Stimulated activated naive B cell treated with anti-CD40 and anti-IgM and Interleukin-4, amounts not matched to agents 10 μg/mL and 1 μg/mL and 100 μg/mL, for 72 hours (primary cell): ENCODE measurements around the gene KCTD1.

Experiments used
- ATAC-seq, 2 donors: fragments of 150-1000 bp; cut with Tn5 transposase; replicated peaks; 2 replicates each; pipeline ENCODE4 v1.10.0; 2021; ENCODE audit warnings: moderate library complexity in 1 of 2
- DNase-seq: peaks from one replicate; pipeline ENCODE4 v3.0.0; 2021
- H3K27ac Mint-ChIP-seq: one replicate; pipeline ENCODE4 v1.8.0; 2022; ENCODE audit warnings: mild to moderate bottlenecking, mixed read lengths
- H3K27me3 Mint-ChIP-seq, 2 donors: one replicate each; pipeline ENCODE4 v1.8.0; 2022; ENCODE audit warnings: mixed read lengths in 2 of 2
- H3K36me3 Mint-ChIP-seq, 2 donors: one replicate each; pipeline ENCODE4 v1.8.0; 2022; ENCODE audit warnings: mixed read lengths in 2 of 2, mild to moderate bottlenecking in 1 of 2
- H3K4me1 Mint-ChIP-seq, 2 donors: one replicate each; pipeline ENCODE4 v1.8.0; 2022; ENCODE audit warnings: mixed read lengths in 2 of 2, mild to moderate bottlenecking in 1 of 2
- H3K4me3 Mint-ChIP-seq, 2 donors: one replicate each; pipeline ENCODE4 v1.8.0; 2022; ENCODE audit warnings: mild to moderate bottlenecking in 2 of 2, mixed read lengths in 2 of 2, moderate library complexity in 1 of 2
- H3K9me3 Mint-ChIP-seq, 2 donors: one replicate each; pipeline ENCODE4 v1.8.0; 2022; ENCODE audit warnings: mixed read lengths in 2 of 2, mild to moderate bottlenecking in 1 of 2

The KCTD1 gene

GRCh38 chr18:26548415-26549262 is at the start of gene KCTD1:
Gene KCTD1 (minus strand): TSS chr18:26548553. CDS start chr18:26548536, 17 bp downstream.
- Mint-ChIP-seq H3K9me3 (no peaks in the 10 kb centered on the region), H3K36me3 (peaks cover 7 to 11% of the 10 kb centered on the region in 2 donors), H3K4me1 (peaks cover 23 to 60% of the 10 kb centered on the region in 2 donors), H3K4me3 (peak within 1 kb of the TSS; percentile 91 to 94), H3K27ac (peak within 1 kb of the TSS; percentile 94), H3K27me3 (peaks cover 36 to 47% of the 10 kb centered on the region in 2 donors)
- peak; percentile 80 for DNase-seq
- peak; percentile 85 for ATAC-seq

GRCh38 chr18:26593365-26594320 is 45.3 kb upstream of the KCTD1 start:
- Mint-ChIP-seq H3K36me3 (no peaks in the 10 kb centered on the region), H3K4me1 (no peaks in the 10 kb centered on the region), H3K4me3 (no peak overlapping the region), H3K27ac (peak overlapping the region; percentile 25), H3K27me3 (peaks cover 19 to 25% of the 10 kb centered on the region in 2 donors), H3K9me3 (peaks cover 2 to 3% of the 10 kb centered on the region in 2 donors)
- DNase-seq: no peak
- peak in 1 of 2 donors; percentile 23 for ATAC-seq

GRCh38 chr18:26584745-26585144 is 36.4 kb upstream of the KCTD1 start:
- no peaks in the 10 kb centered on the region for H3K9me3 Mint-ChIP-seq
- no peaks in the 10 kb centered on the region for H3K36me3 Mint-ChIP-seq
- ATAC-seq (no peak), DNase-seq (no peak)
- peaks cover 9 to 10% of the 10 kb centered on the region in 2 donors for H3K27me3 Mint-ChIP-seq
- no peaks in the 10 kb centered on the region for H3K4me1 Mint-ChIP-seq
- no peak overlapping the region for H3K27ac Mint-ChIP-seq
- H3K4me3 Mint-ChIP-seq: no peak overlapping the region

GRCh38 chr18:26579941-26580618 is 31.7 kb upstream of the KCTD1 start:
- H3K27me3 Mint-ChIP-seq: peaks cover 28 to 38% of the 10 kb centered on the region in 2 donors
- DNase-seq (no peak), ATAC-seq (no peak)
- no peaks in the 10 kb centered on the region for H3K9me3 Mint-ChIP-seq
- H3K36me3 Mint-ChIP-seq: no peaks in the 10 kb centered on the region
- H3K27ac Mint-ChIP-seq: no peak overlapping the region
- peaks cover 3 to 7% of the 10 kb centered on the region in 2 donors for H3K4me1 Mint-ChIP-seq
- H3K4me3 Mint-ChIP-seq: no peak overlapping the region

- no peak for ATAC-seq
- no peak for DNase-seq
- no peaks in the 10 kb centered on the region for H3K9me3 Mint-ChIP-seq
- no peak overlapping the region for H3K27ac Mint-ChIP-seq
- H3K36me3 Mint-ChIP-seq: no peaks in the 10 kb centered on the region
- peaks cover 52 to 57% of the 10 kb centered on the region in 2 donors for H3K27me3 Mint-ChIP-seq
- H3K4me1 Mint-ChIP-seq: peaks cover 5 to 11% of the 10 kb centered on the region in 2 donors
- H3K4me3 Mint-ChIP-seq: peak overlapping the region; percentile 33 to 39
Measured at GRCh38 chr18:26575865-26576217, 27.5 kb upstream of the KCTD1 start.

- Mint-ChIP-seq H3K27ac (no peak overlapping the region), H3K27me3 (peaks cover 51 to 57% of the 10 kb centered on the region in 2 donors), H3K4me3 (peak overlapping the region; percentile 39 to 48), H3K36me3 (no peaks in the 10 kb centered on the region), H3K4me1 (peaks cover 5 to 11% of the 10 kb centered on the region in 2 donors), H3K9me3 (no peaks in the 10 kb centered on the region)
- ATAC-seq (no peak), DNase-seq (no peak)
Measured at GRCh38 chr18:26574958-26575864, 26.9 kb upstream of the KCTD1 start.

- no peaks in the 10 kb centered on the region for H3K4me1 Mint-ChIP-seq
- H3K36me3 Mint-ChIP-seq: no peaks in the 10 kb centered on the region
- no peak overlapping the region for H3K27ac Mint-ChIP-seq
- no peak overlapping the region for H3K4me3 Mint-ChIP-seq
- DNase-seq (no peak), ATAC-seq (no peak)
- H3K9me3 Mint-ChIP-seq: no peaks in the 10 kb centered on the region
- H3K27me3 Mint-ChIP-seq: peaks cover 21 to 45% of the 10 kb centered on the region in 2 donors
Measured at GRCh38 chr18:26568926-26569665, 20.7 kb upstream of the KCTD1 start.

GRCh38 chr18:26568513-26568912 is 20.2 kb upstream of the KCTD1 start:
- H3K27ac Mint-ChIP-seq: no peak overlapping the region

GRCh38 chr18:26566874-26567555 is 18.7 kb upstream of the KCTD1 start:
- Mint-ChIP-seq H3K4me3 (no peak overlapping the region), H3K27ac (no peak overlapping the region), H3K4me1 (no peaks in the 10 kb centered on the region), H3K36me3 (no peaks in the 10 kb centered on the region), H3K27me3 (peaks cover 22 to 41% of the 10 kb centered on the region in 2 donors), H3K9me3 (peaks cover 3 to 8% of the 10 kb centered on the region in 2 donors)
- ATAC-seq (no peak), DNase-seq (no peak)

More at GRCh38 chr18:26568513-26568912, 20.2 kb upstream of the KCTD1 start:
- DNase-seq (no peak), ATAC-seq (no peak)
- Mint-ChIP-seq H3K4me3 (no peak overlapping the region), H3K36me3 (no peaks in the 10 kb centered on the region), H3K4me1 (no peaks in the 10 kb centered on the region), H3K9me3 (no peaks in the 10 kb centered on the region), H3K27me3 (peaks cover 19 to 45% of the 10 kb centered on the region in 2 donors)

- Mint-ChIP-seq H3K9me3 (peaks cover 3 to 8% of the 10 kb centered on the region in 2 donors), H3K36me3 (no peaks in the 10 kb centered on the region), H3K27me3 (peaks cover 29 to 41% of the 10 kb centered on the region in 2 donors), H3K4me1 (no peaks in the 10 kb centered on the region), H3K27ac (no peak overlapping the region), H3K4me3 (no peak overlapping the region)
- DNase-seq (no peak), ATAC-seq (no peak)
Measured at GRCh38 chr18:26565514-26565913, 17.2 kb upstream of the KCTD1 start.

GRCh38 chr18:26563024-26563423 is 14.7 kb upstream of the KCTD1 start:
- Mint-ChIP-seq H3K4me3 (no peak overlapping the region), H3K27ac (no peak overlapping the region), H3K36me3 (no peaks in the 10 kb centered on the region), H3K4me1 (no peaks in the 10 kb centered on the region), H3K27me3 (peaks cover 37 to 38% of the 10 kb centered on the region in 2 donors), H3K9me3 (peaks cover 3 to 8% of the 10 kb centered on the region in 2 donors)
- no peak for ATAC-seq
- no peak for DNase-seq

- Mint-ChIP-seq H3K36me3 (no peaks in the 10 kb centered on the region), H3K4me1 (no peaks in the 10 kb centered on the region)
Measured at GRCh38 chr18:26562568-26562967, 14.2 kb upstream of the KCTD1 start.

More at GRCh38 chr18:26562568-26562967, 14.2 kb upstream of the KCTD1 start:
- DNase-seq (no peak), ATAC-seq (no peak)
- Mint-ChIP-seq H3K27me3 (peaks cover 40 to 42% of the 10 kb centered on the region in 2 donors), H3K4me3 (no peak overlapping the region), H3K9me3 (peaks cover 3 to 8% of the 10 kb centered on the region in 2 donors), H3K27ac (no peak overlapping the region)
